HL-60 (cell line): ENCODE data around the gene BDP1.

Experiments
- DNase-seq, 2 experiments: peaks; one replicate each; pipeline ENCODE4 v3.0.0-alpha.2; 2010 to 2020; ENCODE audit warnings: low read depth in 1 of 2, low spot score in 1 of 2
- H3K27ac ChIP-seq: fragments of 250-450 bp; sonication (Bioruptor Pico); replicated peaks from 2 replicates; pipeline ENCODE4 v1.5.1; 2020; ENCODE audit warnings: mild to moderate bottlenecking, moderate library complexity
- H3K27me3 ChIP-seq: fragments of 250-450 bp; sonication (Bioruptor Pico); 2 replicates; pipeline ENCODE4 v1.5.1; 2021; ENCODE audit warnings: mild to moderate bottlenecking, moderate library complexity; ENCODE audit not compliant: insufficient read depth, poor library complexity, severe bottlenecking
- H3K4me3 ChIP-seq: replicated peaks from 2 replicates; pipeline ENCODE4 v1.5.1; 2011; ENCODE audit warnings: mild to moderate bottlenecking, control low read depth, low read length; ENCODE audit not compliant: insufficient read depth
- CTCF ChIP-seq: IDR thresholded peaks from one replicate; pipeline ENCODE4 v1.5.1; 2011; ENCODE audit warnings: low read length, control low read depth, inconsistent platforms; ENCODE audit not compliant: insufficient read depth
- GABPA ChIP-seq: IDR thresholded peaks from 2 replicates; pipeline ENCODE4 v1.6.1; 2012; ENCODE audit warnings: low read depth
- POLR2AphosphoS5 ChIP-seq: IDR thresholded peaks from 2 replicates; pipeline ENCODE4 v1.6.1; 2012; ENCODE audit warnings: low read depth
- REST ChIP-seq: IDR thresholded peaks from 2 replicates; pipeline ENCODE4 v1.6.1; 2012; ENCODE audit warnings: low read depth; ENCODE audit not compliant: insufficient replicate concordance
- SPI1 ChIP-seq: IDR thresholded peaks from 2 replicates; pipeline ENCODE4 v1.6.1; 2012; ENCODE audit warnings: low read depth, mild to moderate bottlenecking, borderline replicate concordance

BDP1 gene

GRCh38 chr5:71529682-71530081 is 74.2 kb downstream of the BDP1 start:
- DNase-seq = no peak
- H3K27me3 ChIP-seq = no peaks in the 10 kb centered on the region
- no peak for TF ChIP-seq GABPA
- TF ChIP-seq POLR2AphosphoS5 = no peak
- TF ChIP-seq SPI1 = peak; percentile 54
- H3K4me3 ChIP-seq = no peak overlapping the region
- no peak overlapping the region for H3K27ac ChIP-seq

DNA sequence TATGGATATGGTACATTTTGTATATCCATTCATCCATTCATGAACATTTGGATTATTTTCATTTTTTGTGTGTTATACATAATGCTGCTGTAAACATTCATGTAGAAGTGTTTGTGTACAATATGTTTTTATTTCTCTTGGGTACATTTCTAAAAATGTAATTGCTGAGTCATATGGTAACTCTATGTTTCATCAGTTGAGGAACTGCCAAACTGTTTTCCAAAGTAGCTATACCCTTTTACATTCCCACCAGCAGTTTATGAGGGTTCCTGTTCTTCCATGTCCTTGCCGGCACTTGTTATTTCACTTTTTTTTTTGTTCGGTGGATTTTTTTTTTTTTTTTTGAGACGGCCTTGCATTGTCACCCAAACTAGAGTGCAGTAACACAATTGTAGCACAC is 77.7 kb downstream of the BDP1 start:
- no peaks in the 10 kb centered on the region for H3K27me3 ChIP-seq
- DNase-seq = peak in 1 of 2 experiments; percentile 4
- TF ChIP-seq GABPA (no peak), REST (no peak), POLR2AphosphoS5 (no peak), SPI1 (no peak), CTCF (no peak)
- H3K4me3 ChIP-seq = no peak overlapping the region
- H3K27ac ChIP-seq = no peak overlapping the region

GRCh38 chr5:71533615-71534014 is 78.2 kb downstream of the BDP1 start:
- no peak for DNase-seq
- Histone ChIP-seq H3K27me3 (no peaks in the 10 kb centered on the region), H3K27ac (no peak overlapping the region), H3K4me3 (no peak overlapping the region)
- no peak for TF ChIP-seq REST
- TF ChIP-seq GABPA = no peak
- no peak for TF ChIP-seq CTCF
- no peak for TF ChIP-seq SPI1
- TF ChIP-seq POLR2AphosphoS5 = no peak

DNA sequence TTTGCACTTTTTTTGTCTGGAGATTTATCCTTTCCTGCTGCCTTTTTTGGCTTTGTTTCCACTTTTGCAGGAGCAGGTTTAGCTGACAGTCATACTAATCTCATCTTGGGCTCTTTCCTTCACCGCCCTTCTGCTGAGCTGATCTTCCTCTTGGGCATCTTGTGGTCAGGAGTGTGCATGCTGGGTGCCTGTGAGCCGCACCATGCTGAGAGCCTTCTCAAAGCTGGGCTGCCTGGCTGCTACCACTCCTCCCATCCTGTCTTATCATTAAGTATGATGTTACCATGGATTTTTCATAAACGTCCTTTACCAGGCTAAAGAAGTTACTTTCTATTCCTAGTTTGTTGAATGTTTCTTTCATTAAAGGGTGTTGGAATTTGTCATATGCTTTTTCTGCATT is 82.2 kb downstream of the BDP1 start:
- no peaks in the 10 kb centered on the region for H3K27me3 ChIP-seq

More for the DNA sequence above, 82.2 kb downstream of the BDP1 start:
- peak in 1 of 2 experiments; percentile 1 for DNase-seq
- no peak for TF ChIP-seq SPI1
- TF ChIP-seq REST = no peak
- TF ChIP-seq GABPA = no peak
- no peak for TF ChIP-seq CTCF
- no peak for TF ChIP-seq POLR2AphosphoS5
- H3K4me3 ChIP-seq = no peak overlapping the region
- H3K27ac ChIP-seq = no peak overlapping the region
